Smooth muscle cell (in vitro differentiated cells): Measurements from ENCODE around the gene RPA3. TPM values are rescaled to one million over a fixed set of nuclear protein-coding genes. Genes with fewer than 3 reads are reported as not detected.
A peak's percentile ranks its signal among the peaks of the same experiment; 100 is the strongest.

ENCODE experiments used
- DNase-seq: peaks from one replicate; lab custom pipeline; 2025; ENCODE audit not compliant: unreplicated experiment; lab: John Stamatoyannopoulos, UW
- H2AFZ ChIP-seq: fragments of 200-600 bp; sonication (generic); 2 replicates; pipeline ENCODE4 v1.6.0; 2016; ENCODE audit warnings: antibody characterized with exemption, low read depth, mild to moderate bottlenecking
- H3F3A ChIP-seq: fragments of 200-600 bp; sonication (generic); 2 replicates; pipeline ENCODE4 v1.6.0; 2017; ENCODE audit warnings: antibody characterized with exemption, low read depth
- H3K27ac ChIP-seq: fragments of 200-600 bp; sonication (generic); 2 replicates; pipeline ENCODE4 v1.5.1; 2016; ENCODE audit warnings: low read depth, mild to moderate bottlenecking
- H3K27me3 ChIP-seq: fragments of 200-600 bp; sonication (generic); 2 replicates; pipeline ENCODE4 v1.6.1; 2016; ENCODE audit warnings: low read depth, mild to moderate bottlenecking
- H3K36me3 ChIP-seq: fragments of 200-600 bp; sonication (generic); 2 replicates; pipeline ENCODE4 v1.5.1; 2016; ENCODE audit warnings: low read depth
- H3K4me1 ChIP-seq: fragments of 200-600 bp; sonication (generic); 2 replicates; pipeline ENCODE4 v1.5.1; 2016; ENCODE audit warnings: low read depth
- H3K4me2 ChIP-seq: fragments of 200-600 bp; sonication (generic); 2 replicates; pipeline ENCODE4 v1.6.0; 2016; ENCODE audit warnings: mild to moderate bottlenecking
- H3K4me3 ChIP-seq: fragments of 200-600 bp; sonication (generic); 2 replicates; pipeline ENCODE4 v1.5.1; 2016; ENCODE audit warnings: mild to moderate bottlenecking
- H3K79me2 ChIP-seq: fragments of 200-600 bp; sonication (generic); 2 replicates; pipeline ENCODE4 v1.6.0; 2016; ENCODE audit warnings: low read depth, mild to moderate bottlenecking
- H3K9ac ChIP-seq: fragments of 200-600 bp; sonication (generic); 2 replicates; pipeline ENCODE4 v1.6.0; 2016; ENCODE audit warnings: low read depth
- H3K9me3 ChIP-seq: fragments of 200-600 bp; sonication (generic); replicated peaks from 2 replicates; pipeline ENCODE4 v1.5.1; 2016; ENCODE audit warnings: low read depth
- H4K20me1 ChIP-seq: fragments of 200-600 bp; sonication (generic); 2 replicates; pipeline ENCODE4 v1.6.0; 2016; ENCODE audit warnings: low read depth
- WGBS: methylation state at CpG from one replicate; pipeline ENCODE4 v1.1.7; 2016; ENCODE audit warnings: low lambda C conversion rate; 5-methylcytosine and 5-hydroxymethylcytosine counted together
- polyA plus RNA-seq: library from polyadenylated mRNA; unstranded; fragments of >200 nt; fragmentation: Nextera tagmentation; extraction: Ambion mirVana; gene quantifications from 2 replicates; pipeline ENCODE4 v1.2.1, GENCODE V29; 2016
- total RNA-seq: library from RNA; depleted of rRNA; stranded (reverse); fragments of >200 nt; gene quantifications from 2 replicates; pipeline ENCODE4 v1.2.3, GENCODE V29; 2014
- TF ChIP-seq, protein P1 (sequence below): fragments of 200-600 bp; sonication (generic); IDR thresholded peaks from 2 replicates; pipeline ENCODE4 v1.5.1; 2017; ENCODE audit warnings: borderline replicate concordance, mild to moderate bottlenecking, antibody characterized with exemption; ENCODE audit not compliant: insufficient read depth, poor library complexity, severe bottlenecking

Gene RPA3
- total and polyA plus RNA-seq, 2 experiments from 2014 or later, result 37.2 to 63.7 TPM

DNA sequence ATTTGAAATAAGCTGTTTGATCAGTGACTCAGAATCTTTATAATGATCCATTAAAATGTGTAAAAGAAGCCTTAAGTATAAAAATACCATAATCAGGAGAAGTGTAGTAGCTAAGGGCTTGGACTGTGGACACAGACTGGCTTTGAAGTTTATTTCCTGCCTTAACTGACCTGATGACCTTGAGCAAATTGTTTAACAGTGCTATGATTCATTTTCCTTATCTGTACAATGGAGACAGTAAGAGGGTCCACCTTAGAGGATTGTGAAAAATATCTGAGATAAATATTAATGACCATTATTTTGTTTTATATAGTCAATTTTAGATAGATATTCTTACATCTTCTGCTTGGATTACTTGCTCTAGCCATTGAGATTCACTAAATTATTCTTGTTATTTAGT lies 13.3 kb upstream of the RPA3 start:
- Histone ChIP-seq H3F3A (no peaks in the 10 kb centered on the region), H3K4me2 (peak overlapping the region; percentile 13), H2AFZ (no peak overlapping the region), H3K27me3 (no peaks in the 10 kb centered on the region), H4K20me1 (no peaks in the 10 kb centered on the region), H3K36me3 (no peaks in the 10 kb centered on the region), H3K4me1 (peaks cover 6% of the 10 kb centered on the region), H3K27ac (peak overlapping the region; percentile 39), H3K9me3 (no peaks in the 10 kb centered on the region), H3K4me3 (no peak overlapping the region), H3K9ac (no peak overlapping the region), H3K79me2 (no peaks in the 10 kb centered on the region)
- DNase-seq, result no peak
- TF ChIP-seq, protein P1, sequence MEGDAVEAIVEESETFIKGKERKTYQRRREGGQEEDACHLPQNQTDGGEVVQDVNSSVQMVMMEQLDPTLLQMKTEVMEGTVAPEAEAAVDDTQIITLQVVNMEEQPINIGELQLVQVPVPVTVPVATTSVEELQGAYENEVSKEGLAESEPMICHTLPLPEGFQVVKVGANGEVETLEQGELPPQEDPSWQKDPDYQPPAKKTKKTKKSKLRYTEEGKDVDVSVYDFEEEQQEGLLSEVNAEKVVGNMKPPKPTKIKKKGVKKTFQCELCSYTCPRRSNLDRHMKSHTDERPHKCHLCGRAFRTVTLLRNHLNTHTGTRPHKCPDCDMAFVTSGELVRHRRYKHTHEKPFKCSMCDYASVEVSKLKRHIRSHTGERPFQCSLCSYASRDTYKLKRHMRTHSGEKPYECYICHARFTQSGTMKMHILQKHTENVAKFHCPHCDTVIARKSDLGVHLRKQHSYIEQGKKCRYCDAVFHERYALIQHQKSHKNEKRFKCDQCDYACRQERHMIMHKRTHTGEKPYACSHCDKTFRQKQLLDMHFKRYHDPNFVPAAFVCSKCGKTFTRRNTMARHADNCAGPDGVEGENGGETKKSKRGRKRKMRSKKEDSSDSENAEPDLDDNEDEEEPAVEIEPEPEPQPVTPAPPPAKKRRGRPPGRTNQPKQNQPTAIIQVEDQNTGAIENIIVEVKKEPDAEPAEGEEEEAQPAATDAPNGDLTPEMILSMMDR, result no peak

DNA sequence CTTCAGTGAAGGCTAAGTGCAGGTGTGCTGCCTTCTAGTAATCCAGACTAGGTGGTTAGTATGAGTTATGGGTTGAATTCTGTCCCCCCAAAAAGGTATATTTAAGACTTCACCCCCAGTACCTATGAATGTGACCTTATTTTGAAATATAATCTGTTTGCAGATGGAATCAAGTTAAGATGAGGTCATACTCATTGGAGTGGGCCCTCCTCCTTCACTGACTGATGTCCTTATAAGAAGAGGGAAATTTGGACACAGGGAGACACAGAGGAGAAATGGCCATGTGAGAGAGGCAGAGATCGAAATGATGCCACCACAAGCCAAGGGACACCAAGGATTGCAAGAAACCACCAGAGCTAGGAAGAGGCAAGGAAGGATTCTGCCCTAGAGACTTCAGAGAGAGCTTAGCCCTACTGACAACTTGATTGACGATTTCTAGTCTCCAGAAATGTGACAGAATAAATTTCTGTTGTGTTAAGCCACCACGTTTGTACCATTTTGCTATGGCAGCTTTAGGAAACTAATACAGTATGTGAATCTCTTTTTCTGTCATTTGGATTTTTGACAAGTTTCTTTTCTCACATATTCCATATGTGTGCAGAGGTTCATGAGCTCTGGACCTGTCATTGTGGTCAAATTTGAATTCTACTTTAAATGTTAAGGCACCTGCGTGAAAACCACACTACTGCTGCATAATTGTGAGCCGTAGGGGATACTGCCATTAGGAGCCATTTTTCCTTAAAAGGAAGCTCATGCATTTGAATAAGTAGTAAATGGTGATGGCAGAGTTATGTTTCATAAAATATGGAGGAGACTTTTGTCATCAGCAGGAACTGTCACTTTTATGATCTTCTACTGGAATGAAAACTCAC lies 2.6 kb upstream of the RPA3 start:
- no peak overlapping the region for H3K27ac ChIP-seq
- 93% methylated on average over 5 of the region's 5 CpGs for WGBS
- H2AFZ ChIP-seq, result no peak overlapping the region
- H3K9ac ChIP-seq, result no peak overlapping the region
- no peaks in the 10 kb centered on the region for H3K36me3 ChIP-seq
- H3K4me3 ChIP-seq, result no peak overlapping the region
- H3K79me2 ChIP-seq, result no peaks in the 10 kb centered on the region
- TF ChIP-seq, protein P1, result no peak
- no peak for DNase-seq
- no peaks in the 10 kb centered on the region for H3K27me3 ChIP-seq
- no peaks in the 10 kb centered on the region for H3K4me1 ChIP-seq
- no peaks in the 10 kb centered on the region for H3F3A ChIP-seq
- no peak overlapping the region for H3K4me2 ChIP-seq
- no peaks in the 10 kb centered on the region for H4K20me1 ChIP-seq
- H3K9me3 ChIP-seq, result no peaks in the 10 kb centered on the region

DNA sequence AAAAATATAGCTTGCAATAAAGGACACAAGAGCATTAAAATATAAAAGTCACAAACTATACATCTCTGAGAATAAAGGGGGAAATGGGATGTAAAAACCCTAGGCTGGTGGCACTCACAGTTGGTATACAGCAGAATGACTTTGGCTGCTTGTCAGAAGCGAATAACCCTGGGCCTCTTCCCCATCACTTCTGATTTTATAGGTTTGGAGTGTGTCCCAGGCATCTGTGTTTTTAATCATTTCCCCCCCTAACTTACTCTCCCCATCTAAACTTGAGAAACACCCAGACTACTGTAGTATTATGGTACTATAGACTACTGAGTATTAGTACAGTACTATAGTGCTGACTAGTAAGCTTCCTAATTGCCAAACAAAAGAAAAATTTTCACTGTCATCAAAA lies 1.8 kb upstream of the RPA3 start:
- WGBS, result 83% methylated on average over 1 of the region's 1 CpG
- no peaks in the 10 kb centered on the region for H3K9me3 ChIP-seq

More for the DNA sequence above, 1.8 kb upstream of the RPA3 start:
- no peaks in the 10 kb centered on the region for H3K27me3 ChIP-seq
- H3K79me2 ChIP-seq, result no peaks in the 10 kb centered on the region
- no peaks in the 10 kb centered on the region for H3K36me3 ChIP-seq
- TF ChIP-seq, protein P1, result no peak
- no peak overlapping the region for H2AFZ ChIP-seq
- H4K20me1 ChIP-seq, result no peaks in the 10 kb centered on the region
- no peaks in the 10 kb centered on the region for H3F3A ChIP-seq
- DNase-seq, result no peak
- H3K4me2 ChIP-seq, result no peak overlapping the region
- H3K27ac ChIP-seq, result no peak overlapping the region
- H3K4me3 ChIP-seq, result no peak overlapping the region
- H3K9ac ChIP-seq, result no peak overlapping the region
- H3K4me1 ChIP-seq, result no peaks in the 10 kb centered on the region
